Osteoblast (primary cell): ENCODE data around the gene SPACA4. TPM values are rescaled to one million over a fixed set of nuclear protein-coding genes. Genes with fewer than 3 reads are reported as not detected.
A peak's percentile ranks its signal among the peaks of the same experiment; 100 is the strongest.

Source experiments
- DNase-seq: peaks from one replicate; pipeline ENCODE4 v3.0.0; 2011; ENCODE audit warnings: low spot score, mixed read lengths; ENCODE audit not compliant: insufficient read length; ENCODE audit errors: missing footprints
- H2AFZ ChIP-seq: 2 replicates; pipeline ENCODE4 v1.6.0; 2011; ENCODE audit warnings: mild to moderate bottlenecking, low read length
- H3K27ac ChIP-seq: 2 replicates; pipeline ENCODE4 v1.5.1; 2011; ENCODE audit warnings: mild to moderate bottlenecking, low read depth, low read length, moderate library complexity
- H3K27me3 ChIP-seq: 2 replicates; pipeline ENCODE4 v1.6.0; 2012; ENCODE audit warnings: mild to moderate bottlenecking, control low read depth, inconsistent platforms, low read length, moderate library complexity; ENCODE audit not compliant: insufficient read depth
- H3K36me3 ChIP-seq: 2 replicates; pipeline ENCODE4 v1.5.1; 2011; ENCODE audit warnings: mild to moderate bottlenecking, low read length, control low read depth, moderate library complexity; ENCODE audit not compliant: insufficient read depth
- H3K4me1 ChIP-seq: 2 replicates; pipeline ENCODE4 v1.5.1; 2011; ENCODE audit warnings: mild to moderate bottlenecking, low read length, control low read depth, moderate library complexity; ENCODE audit not compliant: insufficient read depth
- H3K4me2 ChIP-seq: 2 replicates; pipeline ENCODE4 v1.6.0; 2011; ENCODE audit warnings: mild to moderate bottlenecking, low read length; ENCODE audit not compliant: insufficient read depth
- H3K4me3 ChIP-seq: fragments of 200-600 bp; sonication (generic); 3 replicates; pipeline ENCODE4 v1.5.1; 2012; ENCODE audit warnings: mild to moderate bottlenecking, low read length, inconsistent platforms; ENCODE audit not compliant: insufficient read depth
- H3K79me2 ChIP-seq: 2 replicates; pipeline ENCODE4 v1.6.0; 2012; ENCODE audit warnings: mild to moderate bottlenecking, low read length, control low read depth, inconsistent platforms; ENCODE audit not compliant: insufficient read depth
- H3K9me3 ChIP-seq: 2 replicates; pipeline ENCODE4 v1.5.1; 2011; ENCODE audit warnings: low read depth, low read length, control low read depth
- H4K20me1 ChIP-seq: 2 replicates; pipeline ENCODE4 v1.6.0; 2012; ENCODE audit warnings: mild to moderate bottlenecking, low read length, control low read depth; ENCODE audit not compliant: insufficient read depth
- total RNA-seq: library from RNA; depleted of rRNA; stranded (reverse); fragments of >200 nt; gene quantifications from 2 replicates; pipeline ENCODE4 v1.2.3, GENCODE V29; 2012
- TF ChIP-seq, protein P1 (sequence below): IDR thresholded peaks from 2 replicates; pipeline ENCODE4 v1.5.1; 2011; ENCODE audit warnings: mild to moderate bottlenecking, low read depth, low read length, moderate library complexity; ENCODE audit errors: extremely low read depth

Gene SPACA4
- total RNA-seq, 1 donor: not detected

- H3K36me3 ChIP-seq: no peaks in the 10 kb centered on the region
- H3K4me1 ChIP-seq: peaks cover 24% of the 10 kb centered on the region
- no peak overlapping the region for H2AFZ ChIP-seq
- H3K27me3 ChIP-seq: peaks cover 3% of the 10 kb centered on the region
- H3K4me2 ChIP-seq: no peak overlapping the region
- no peak overlapping the region for H3K27ac ChIP-seq
- no peak overlapping the region for H3K4me3 ChIP-seq
- H4K20me1 ChIP-seq: no peaks in the 10 kb centered on the region
- TF ChIP-seq, protein P1, sequence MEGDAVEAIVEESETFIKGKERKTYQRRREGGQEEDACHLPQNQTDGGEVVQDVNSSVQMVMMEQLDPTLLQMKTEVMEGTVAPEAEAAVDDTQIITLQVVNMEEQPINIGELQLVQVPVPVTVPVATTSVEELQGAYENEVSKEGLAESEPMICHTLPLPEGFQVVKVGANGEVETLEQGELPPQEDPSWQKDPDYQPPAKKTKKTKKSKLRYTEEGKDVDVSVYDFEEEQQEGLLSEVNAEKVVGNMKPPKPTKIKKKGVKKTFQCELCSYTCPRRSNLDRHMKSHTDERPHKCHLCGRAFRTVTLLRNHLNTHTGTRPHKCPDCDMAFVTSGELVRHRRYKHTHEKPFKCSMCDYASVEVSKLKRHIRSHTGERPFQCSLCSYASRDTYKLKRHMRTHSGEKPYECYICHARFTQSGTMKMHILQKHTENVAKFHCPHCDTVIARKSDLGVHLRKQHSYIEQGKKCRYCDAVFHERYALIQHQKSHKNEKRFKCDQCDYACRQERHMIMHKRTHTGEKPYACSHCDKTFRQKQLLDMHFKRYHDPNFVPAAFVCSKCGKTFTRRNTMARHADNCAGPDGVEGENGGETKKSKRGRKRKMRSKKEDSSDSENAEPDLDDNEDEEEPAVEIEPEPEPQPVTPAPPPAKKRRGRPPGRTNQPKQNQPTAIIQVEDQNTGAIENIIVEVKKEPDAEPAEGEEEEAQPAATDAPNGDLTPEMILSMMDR: no peak
- H3K9me3 ChIP-seq: no peaks in the 10 kb centered on the region
- DNase-seq: peak; percentile 68
- H3K79me2 ChIP-seq: no peaks in the 10 kb centered on the region
Observed at GRCh38 chr19:48648134-48648533, 41.6 kb downstream of the SPACA4 start.

DNA sequence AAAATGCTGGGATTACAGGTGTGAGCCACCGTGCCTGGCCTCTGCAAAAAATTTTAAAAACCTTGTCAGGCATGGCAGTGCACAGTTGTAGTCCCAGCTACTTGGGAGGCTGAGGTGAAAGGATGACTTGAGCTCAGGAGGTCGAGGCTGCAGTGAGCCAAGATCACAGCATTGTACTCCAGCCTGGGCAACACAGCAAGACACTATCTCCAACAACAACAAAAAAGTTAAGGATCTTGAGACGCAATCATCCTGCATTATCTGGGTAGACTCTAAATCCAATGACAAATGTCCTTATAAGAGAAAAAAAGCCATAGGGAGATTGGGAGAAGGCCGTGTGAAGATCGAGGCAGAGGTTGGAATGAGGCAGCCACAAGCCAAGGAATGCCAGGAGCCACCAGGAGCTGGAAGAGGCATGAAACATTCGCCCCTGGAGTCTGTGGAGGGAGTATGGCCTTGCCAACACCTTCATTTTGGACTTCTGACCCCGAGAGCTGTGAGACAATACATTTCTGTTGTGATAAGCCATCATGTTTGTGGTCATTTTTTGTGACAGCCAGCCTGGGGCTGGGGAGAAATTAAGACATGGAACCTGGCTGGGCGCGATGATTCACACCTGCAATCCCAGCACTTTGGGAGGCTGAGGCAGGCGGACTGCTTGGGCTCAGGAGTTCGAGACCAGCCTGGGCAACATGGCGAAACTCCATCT, 44.6 kb downstream of the SPACA4 start:
- H3K36me3 ChIP-seq: no peaks in the 10 kb centered on the region
- H3K9me3 ChIP-seq: no peaks in the 10 kb centered on the region
- no peaks in the 10 kb centered on the region for H3K79me2 ChIP-seq
- H4K20me1 ChIP-seq: no peaks in the 10 kb centered on the region
- no peak overlapping the region for H3K4me2 ChIP-seq
- no peak overlapping the region for H3K4me3 ChIP-seq
- TF ChIP-seq, protein P1: no peak
- peaks cover 11% of the 10 kb centered on the region for H3K4me1 ChIP-seq
- no peak overlapping the region for H3K27ac ChIP-seq
- peaks cover 3% of the 10 kb centered on the region for H3K27me3 ChIP-seq
- no peak for DNase-seq
- no peak overlapping the region for H2AFZ ChIP-seq

DNA sequence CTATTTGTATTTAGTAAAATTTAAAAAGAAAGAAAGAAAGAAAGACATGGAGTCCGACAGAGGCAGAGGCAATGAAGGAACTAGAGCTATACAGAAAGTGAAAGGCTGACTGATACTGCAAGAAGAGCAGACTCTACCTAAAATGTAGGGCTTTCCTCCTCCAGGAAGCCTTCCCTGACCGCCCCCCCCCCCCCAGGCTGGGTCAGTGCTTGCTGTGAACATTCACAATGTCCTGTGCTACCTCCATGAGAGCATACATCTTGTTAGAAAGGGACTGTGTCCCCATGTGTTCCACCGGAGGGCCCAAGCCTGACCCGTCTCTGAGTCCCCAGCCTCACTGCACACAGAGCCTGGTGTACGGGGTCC, 45.1 kb downstream of the SPACA4 start:
- Histone ChIP-seq H3K36me3 (no peaks in the 10 kb centered on the region), H3K27me3 (peaks cover 3% of the 10 kb centered on the region), H3K79me2 (no peaks in the 10 kb centered on the region), H3K27ac (no peak overlapping the region), H4K20me1 (no peaks in the 10 kb centered on the region), H3K9me3 (no peaks in the 10 kb centered on the region), H2AFZ (no peak overlapping the region), H3K4me3 (no peak overlapping the region), H3K4me2 (no peak overlapping the region), H3K4me1 (peaks cover 9% of the 10 kb centered on the region)
- DNase-seq: peak; percentile 11
- TF ChIP-seq, protein P1: no peak

DNA sequence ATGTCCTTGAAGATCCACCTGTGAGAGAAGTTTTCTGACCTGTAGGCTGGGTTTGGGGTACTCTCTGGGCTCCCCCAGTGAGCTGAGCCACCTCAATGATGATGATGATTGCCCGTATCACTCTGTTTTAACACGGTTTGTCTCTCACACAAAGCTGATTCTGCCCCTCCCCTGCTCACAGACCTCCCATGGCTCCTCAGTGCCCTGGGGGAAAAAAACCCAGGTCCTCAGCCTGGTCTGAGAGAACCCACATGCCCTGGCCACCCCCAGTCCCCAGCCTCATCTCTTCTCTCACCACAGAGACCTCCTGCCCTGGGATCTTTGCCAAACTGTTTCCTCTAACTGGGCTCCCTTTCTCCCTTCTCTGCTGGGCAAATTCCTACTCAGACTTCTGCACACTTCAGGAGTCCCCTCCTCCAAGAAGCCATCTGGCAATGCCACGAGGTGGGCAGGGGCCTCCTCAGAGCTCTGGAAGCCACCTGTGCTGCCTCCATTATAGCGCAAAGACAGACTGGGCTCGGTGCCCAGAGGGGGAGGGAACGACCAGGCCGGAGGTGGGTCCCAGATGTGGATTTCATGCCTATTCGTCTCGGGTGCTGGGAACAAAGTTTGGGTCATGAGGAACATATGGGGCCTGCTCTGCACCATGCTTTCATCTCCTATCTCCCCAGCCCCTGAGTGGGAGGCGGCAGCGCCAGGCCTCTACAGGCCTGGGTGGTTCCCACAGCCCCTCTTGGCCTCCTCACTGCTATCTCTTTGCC, 47.9 kb downstream of the SPACA4 start:
- no peak overlapping the region for H2AFZ ChIP-seq
- H3K79me2 ChIP-seq: no peaks in the 10 kb centered on the region
- H3K4me3 ChIP-seq: no peak overlapping the region
- peaks cover 13% of the 10 kb centered on the region for H3K4me1 ChIP-seq
- no peaks in the 10 kb centered on the region for H3K9me3 ChIP-seq
- H3K36me3 ChIP-seq: no peaks in the 10 kb centered on the region
- DNase-seq: peak; percentile 52
- no peak overlapping the region for H3K27ac ChIP-seq
- no peak overlapping the region for H3K4me2 ChIP-seq
- no peaks in the 10 kb centered on the region for H3K27me3 ChIP-seq
- TF ChIP-seq, protein P1: no peak
- no peaks in the 10 kb centered on the region for H4K20me1 ChIP-seq
